Tibial nerve (tissue), 4 donors: ENCODE results near the gene ZNF202. TPM values are rescaled to one million over a fixed set of nuclear protein-coding genes. Genes with fewer than 3 reads are reported as not detected.

Experiments
- DNase-seq, 2 donors: peaks; one replicate each; pipeline ENCODE4 v3.0.0-alpha.2; 2019; ENCODE audit warnings: low spot score in 2 of 2
- H3K27ac ChIP-seq, 4 donors: fragments of 200-600 bp; sonication (generic) in 3 of 4; one replicate each; pipeline ENCODE4 v1.5.1; 2017 to 2019; ENCODE audit warnings: mild to moderate bottlenecking in 1 of 4
- H3K27me3 ChIP-seq, 2 donors: fragments of 200-600 bp; sonication (generic) in 1 of 2; one replicate each; pipeline versions ENCODE4 v1.5.1 to v1.6.0; 2017 to 2019
- H3K36me3 ChIP-seq, 3 donors: fragments of 200-600 bp; sonication (generic); one replicate each; pipeline ENCODE4 v1.5.1; 2018 to 2019
- H3K4me1 ChIP-seq, 4 donors: fragments of 200-600 bp; sonication (generic) in 3 of 4; one replicate each; pipeline ENCODE4 v1.5.1; 2017 to 2019
- H3K4me3 ChIP-seq, 4 donors: fragments of 200-600 bp; sonication (generic) in 3 of 4; one replicate each; pipeline ENCODE4 v1.5.1; 2017 to 2019; ENCODE audit warnings: mild to moderate bottlenecking in 1 of 4, moderate library complexity in 1 of 4
- H3K9me3 ChIP-seq, 4 donors: fragments of 200-600 bp; sonication (generic) in 3 of 4; one replicate each; pipeline ENCODE4 v1.5.1; 2017 to 2019
- EP300 ChIP-seq, 2 donors: sonication (generic); formaldehyde crosslinking; IDR thresholded peaks; one replicate each; pipeline ENCODE4 v1.6.1; 2017; ENCODE audit warnings: antibody characterized with exemption in 2 of 2, mild to moderate bottlenecking in 1 of 2
- POLR2A ChIP-seq, 2 donors: fragments of 450-650 bp; IDR thresholded peaks; one replicate each; pipeline ENCODE4 v1.6.1; 2017; ENCODE audit warnings: antibody characterized with exemption in 2 of 2, mild to moderate bottlenecking in 2 of 2, moderate library complexity in 2 of 2
- WGBS, 2 donors: methylation state at CpG; one replicate each; pipeline ENCODE4 v1.1.5; 2018; 5-methylcytosine and 5-hydroxymethylcytosine counted together
- total RNA-seq, 4 donors: library from RNA; depleted of rRNA; stranded (reverse); fragments of >200 nt; gene quantifications; one replicate each; pipeline ENCODE4 v1.1.0, GENCODE V29; 2016
- TF ChIP-seq, protein P1 (sequence below), 5 experiments: fragments of 200-600 bp in 3 of 5; fragments of 450-650 bp in 2 of 5; sonication (generic) in 3 of 5; IDR thresholded peaks; one replicate each; pipeline ENCODE4 v1.5.1; 2016 to 2019; ENCODE audit warnings: antibody characterized with exemption in 5 of 5, mild to moderate bottlenecking in 3 of 5, moderate library complexity in 2 of 5

Gene ZNF202
- total RNA-seq, 4 donors from 2014 or later: 5.9 to 13.2 (median 10.6) TPM

- 73 to 81% methylated on average over 3 of the region's 3 CpGs for WGBS, 2 donors
- no peak for DNase-seq
- no peaks in the 10 kb centered on the region for H3K9me3 ChIP-seq
- H3K4me3 ChIP-seq: no peak overlapping the region
- H3K27ac ChIP-seq: no peak overlapping the region
- TF ChIP-seq, protein P1, sequence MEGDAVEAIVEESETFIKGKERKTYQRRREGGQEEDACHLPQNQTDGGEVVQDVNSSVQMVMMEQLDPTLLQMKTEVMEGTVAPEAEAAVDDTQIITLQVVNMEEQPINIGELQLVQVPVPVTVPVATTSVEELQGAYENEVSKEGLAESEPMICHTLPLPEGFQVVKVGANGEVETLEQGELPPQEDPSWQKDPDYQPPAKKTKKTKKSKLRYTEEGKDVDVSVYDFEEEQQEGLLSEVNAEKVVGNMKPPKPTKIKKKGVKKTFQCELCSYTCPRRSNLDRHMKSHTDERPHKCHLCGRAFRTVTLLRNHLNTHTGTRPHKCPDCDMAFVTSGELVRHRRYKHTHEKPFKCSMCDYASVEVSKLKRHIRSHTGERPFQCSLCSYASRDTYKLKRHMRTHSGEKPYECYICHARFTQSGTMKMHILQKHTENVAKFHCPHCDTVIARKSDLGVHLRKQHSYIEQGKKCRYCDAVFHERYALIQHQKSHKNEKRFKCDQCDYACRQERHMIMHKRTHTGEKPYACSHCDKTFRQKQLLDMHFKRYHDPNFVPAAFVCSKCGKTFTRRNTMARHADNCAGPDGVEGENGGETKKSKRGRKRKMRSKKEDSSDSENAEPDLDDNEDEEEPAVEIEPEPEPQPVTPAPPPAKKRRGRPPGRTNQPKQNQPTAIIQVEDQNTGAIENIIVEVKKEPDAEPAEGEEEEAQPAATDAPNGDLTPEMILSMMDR (IDR thresholded peaks at IDR 0.05): no peak
- TF ChIP-seq EP300 (IDR thresholded peaks at IDR 0.05) (no peak), POLR2A (IDR thresholded peaks at IDR 0.05) (no peak)
- no peaks in the 10 kb centered on the region for H3K27me3 ChIP-seq
- H3K36me3 ChIP-seq: no peaks in the 10 kb centered on the region
- H3K4me1 ChIP-seq: no peaks in the 10 kb centered on the region
Measured at GRCh38 chr11:123700772-123701171, 40.7 kb downstream of the ZNF202 start.

- H3K36me3 ChIP-seq: no peaks in the 10 kb centered on the region
- TF ChIP-seq, protein P1 (IDR thresholded peaks at IDR 0.05): no peak
- TF ChIP-seq POLR2A (IDR thresholded peaks at IDR 0.05) (no peak), EP300 (IDR thresholded peaks at IDR 0.05) (no peak)
- no peak overlapping the region for H3K4me3 ChIP-seq
- no peaks in the 10 kb centered on the region for H3K4me1 ChIP-seq
- 57 to 65% methylated on average over 2 of the region's 2 CpGs for WGBS, 2 donors
- H3K27me3 ChIP-seq: no peaks in the 10 kb centered on the region
- H3K9me3 ChIP-seq: no peaks in the 10 kb centered on the region
- H3K27ac ChIP-seq: no peak overlapping the region
- no peak for DNase-seq
Measured at GRCh38 chr11:123698546-123699127, 42.8 kb downstream of the ZNF202 start.

DNA sequence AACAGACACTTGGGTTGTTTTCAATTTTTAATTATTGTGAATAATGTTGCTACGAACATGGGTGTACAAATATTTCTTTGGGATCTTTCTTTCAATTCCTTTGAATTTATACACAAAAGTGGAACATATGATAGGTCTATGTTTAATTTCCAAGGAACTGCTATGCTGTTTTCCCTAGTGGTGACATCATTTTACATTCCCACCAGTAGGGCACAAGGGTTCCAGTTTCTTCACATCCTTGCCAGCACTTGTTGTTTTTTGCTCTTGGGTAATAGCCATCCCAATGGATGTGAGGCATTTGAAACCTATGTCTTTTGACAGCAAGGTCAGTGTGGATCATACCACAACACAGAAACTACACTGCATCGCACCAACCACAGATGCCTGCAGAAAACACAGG lies 45.3 kb downstream of the ZNF202 start:
- Histone ChIP-seq H3K36me3 (no peaks in the 10 kb centered on the region), H3K4me3 (no peak overlapping the region), H3K4me1 (no peaks in the 10 kb centered on the region), H3K9me3 (no peaks in the 10 kb centered on the region), H3K27ac (no peak overlapping the region), H3K27me3 (peaks cover 0 to 7% of the 10 kb centered on the region in 2 donors)
- WGBS, 2 donors: 76 to 82% methylated on average over 2 of the region's 2 CpGs
- DNase-seq: no peak
- TF ChIP-seq, protein P1 (IDR thresholded peaks at IDR 0.05): no peak
- TF ChIP-seq POLR2A (IDR thresholded peaks at IDR 0.05) (no peak), EP300 (IDR thresholded peaks at IDR 0.05) (no peak)

- peaks cover 0 to 7% of the 10 kb centered on the region in 2 donors for H3K27me3 ChIP-seq
- no peak for DNase-seq
- no peaks in the 10 kb centered on the region for H3K4me1 ChIP-seq
- no peaks in the 10 kb centered on the region for H3K9me3 ChIP-seq
- 87 to 90% methylated on average over 9 of the region's 9 CpGs for WGBS, 2 donors
- TF ChIP-seq, protein P1 (IDR thresholded peaks at IDR 0.05): no peak
- TF ChIP-seq POLR2A (IDR thresholded peaks at IDR 0.05) (no peak), EP300 (IDR thresholded peaks at IDR 0.05) (no peak)
- no peak overlapping the region for H3K4me3 ChIP-seq
- H3K27ac ChIP-seq: no peak overlapping the region
- no peaks in the 10 kb centered on the region for H3K36me3 ChIP-seq
Measured at GRCh38 chr11:123695231-123695630, 46.2 kb downstream of the ZNF202 start.

DNA sequence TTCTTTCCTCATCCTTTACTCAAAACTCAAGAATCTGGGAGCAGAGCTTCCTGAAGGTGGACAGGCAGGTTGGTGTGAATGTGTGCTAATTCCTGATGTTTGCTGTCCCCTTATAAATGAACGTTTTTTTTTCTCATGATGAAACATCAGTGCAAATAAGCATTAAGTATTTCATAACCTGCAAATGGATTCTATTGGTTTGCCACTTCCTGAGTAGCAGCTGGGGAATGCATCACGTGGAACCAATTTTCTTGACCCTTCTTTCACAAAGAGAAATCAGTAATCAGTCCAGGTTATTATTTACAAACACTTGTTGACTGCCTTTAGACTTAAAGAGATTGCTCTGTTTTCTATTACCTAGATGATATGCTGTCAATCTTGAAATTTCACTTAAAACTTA lies 46.9 kb downstream of the ZNF202 start:
- H3K27me3 ChIP-seq: peaks cover 0 to 7% of the 10 kb centered on the region in 2 donors
- no peaks in the 10 kb centered on the region for H3K4me1 ChIP-seq
- no peaks in the 10 kb centered on the region for H3K9me3 ChIP-seq
- H3K27ac ChIP-seq: no peak overlapping the region
- no peak overlapping the region for H3K4me3 ChIP-seq
- H3K36me3 ChIP-seq: no peaks in the 10 kb centered on the region
- no peak for TF ChIP-seq POLR2A (IDR thresholded peaks at IDR 0.05)
- TF ChIP-seq, protein P1 (IDR thresholded peaks at IDR 0.05): no peak
- TF ChIP-seq EP300 (IDR thresholded peaks at IDR 0.05): no peak
- no peak for DNase-seq
- WGBS, 2 donors: 52 to 57% methylated on average over 2 of the region's 2 CpGs
